HG02938 (cell line): ENCODE results near the gene AK2.
"Not testable (repeated sequence)": the region's sequence is repeated elsewhere in the genome, so short reads cannot be mapped to it uniquely, and the experiment has no call there.

Experiments used
- ATAC-seq: cut with Tn5 transposase; IDR thresholded peaks from one replicate; pipeline ENCODE4 v1.9.1; 2021; ENCODE audit warnings: mild to moderate bottlenecking, moderate library complexity; ENCODE audit not compliant: unreplicated experiment

Gene AK2

GRCh38 chr1:33002006-33002405 lies 34.7 kb downstream of the AK2 start:
- ATAC-seq: no peak

- no peak for ATAC-seq
These were observed 35.4 kb downstream of the AK2 start for GRCh38 chr1:33001282-33001681.

GRCh38 chr1:33000427-33001026 lies 36.2 kb downstream of the AK2 start:
- ATAC-seq: no peak

GRCh38 chr1:32998997-32999396 lies 37.7 kb downstream of the AK2 start:
- ATAC-seq: no peak

GRCh38 chr1:32998064-32998463 lies 38.6 kb downstream of the AK2 start:
- no peak for ATAC-seq

- ATAC-seq: no peak
These were observed 39.2 kb downstream of the AK2 start for GRCh38 chr1:32997381-32997891.

- not testable (repeated sequence) for ATAC-seq
These were observed 43.4 kb downstream of the AK2 start for GRCh38 chr1:32993324-32993636.

GRCh38 chr1:32992489-32993323 lies 44.0 kb downstream of the AK2 start:
- peak; percentile 62 for ATAC-seq

GRCh38 chr1:32991819-32992488 lies 44.7 kb downstream of the AK2 start:
- ATAC-seq: peak; percentile 41

GRCh38 chr1:32991386-32991785 lies 45.3 kb downstream of the AK2 start:
- no peak for ATAC-seq

- ATAC-seq: no peak
These were observed 45.8 kb downstream of the AK2 start for GRCh38 chr1:32990887-32991286.

- no peak for ATAC-seq
These were observed 47.3 kb downstream of the AK2 start for GRCh38 chr1:32989160-32990050.

- ATAC-seq: no peak
These were observed 48.0 kb downstream of the AK2 start for GRCh38 chr1:32988665-32989064.

GRCh38 chr1:32985226-32985625 lies 51.5 kb downstream of the AK2 start:
- no peak for ATAC-seq

- no peak for ATAC-seq
These were observed 52.1 kb downstream of the AK2 start for GRCh38 chr1:32984455-32985171.

- no peak for ATAC-seq
These were observed 52.6 kb downstream of the AK2 start for GRCh38 chr1:32984090-32984454.

- no peak for ATAC-seq
These were observed 53.7 kb downstream of the AK2 start for GRCh38 chr1:32983020-32983419.

GRCh38 chr1:32981003-32981901 lies 55.4 kb downstream of the AK2 start:
- peak; percentile 94 for ATAC-seq

GRCh38 chr1:32980080-32980479 lies 56.6 kb downstream of the AK2 start:
- ATAC-seq: no peak
